ENCODE data around the gene TBX4.

The TBX4 gene

GRCh38 chr17:61467416-61468262, 15.4 kb downstream of the TBX4 start:
- DNase-seq: no peak

GRCh38 chr17:61468263-61468907, 16.2 kb downstream of the TBX4 start:
- DNase-seq: no peak

GRCh38 chr17:61469474-61469873, 17.3 kb downstream of the TBX4 start:
- DNase-seq: no peak

- no peak for DNase-seq
Observed at GRCh38 chr17:61469949-61470348, 17.7 kb downstream of the TBX4 start.

GRCh38 chr17:61470530-61471136, 18.4 kb downstream of the TBX4 start:
- DNase-seq: no peak

- DNase-seq: no peak
Observed at GRCh38 chr17:61474235-61474927, 22.2 kb downstream of the TBX4 start.

GRCh38 chr17:61474934-61475333, 22.7 kb downstream of the TBX4 start:
- no peak for DNase-seq

GRCh38 chr17:61475726-61476125, 23.5 kb downstream of the TBX4 start:
- DNase-seq: no peak

GRCh38 chr17:61476476-61477203, 24.4 kb downstream of the TBX4 start:
- DNase-seq: no peak

GRCh38 chr17:61477204-61477834, 25.1 kb downstream of the TBX4 start:
- DNase-seq: no peak

- no peak for DNase-seq
Observed at GRCh38 chr17:61478026-61478789, 26.0 kb downstream of the TBX4 start.

GRCh38 chr17:61478790-61479492, 26.7 kb downstream of the TBX4 start:
- no peak for DNase-seq

GRCh38 chr17:61479493-61480413, 27.5 kb downstream of the TBX4 start:
- no peak for DNase-seq

GRCh38 chr17:61480414-61480807, 28.2 kb downstream of the TBX4 start:
- no peak for DNase-seq

GRCh38 chr17:61481421-61481820, 29.2 kb downstream of the TBX4 start:
- DNase-seq: no peak

GRCh38 chr17:61482467-61482866, 30.2 kb downstream of the TBX4 start:
- no peak for DNase-seq

GRCh38 chr17:61483778-61484116, 31.5 kb downstream of the TBX4 start:
- DNase-seq: no peak

GRCh38 chr17:61484174-61484573, 32.0 kb downstream of the TBX4 start:
- DNase-seq: no peak

- DNase-seq: no peak
Observed at GRCh38 chr17:61485067-61485775, 33.0 kb downstream of the TBX4 start.
